Esophagus squamous epithelium (tissue), 4 donors: Measurements from ENCODE around the gene PDE5A. TPM values are rescaled to one million over a fixed set of nuclear protein-coding genes. Genes with fewer than 3 reads are reported as not detected.

ENCODE experiments used
- small RNA-seq, 4 donors: library from RNA; depleted of rRNA; stranded (forward); fragments of <200 nt; gene quantifications; one replicate each; pipeline ENCODE3, GENCODE V24; 2016
- total RNA-seq, 4 donors: library from RNA; depleted of rRNA; stranded (reverse); fragments of >200 nt; gene quantifications; one replicate each; pipeline ENCODE4 v1.1.0, GENCODE V29; 2016

Gene PDE5A
- total RNA-seq, 4 donors from 2014 or later: 1.9 to 26.7 (median 6.0) TPM

Small RNA genes within 50 kb of the gene (small RNA-seq; reads per million reads assigned to genes)
- 0 reads per million in 4 donors for gene RF00614
